PC-3 (cell line): ENCODE results near the gene PARK7. TPM values are rescaled to one million over a fixed set of nuclear protein-coding genes. Genes with fewer than 3 reads are reported as not detected.

Source experiments
- ATAC-seq: fragments of 200-7000 bp; cut with Tn5 transposase; 2 replicates; pipeline ENCODE4 v1.9.1; 2020; ENCODE audit warnings: mild to moderate bottlenecking, moderate library complexity
- BruUV-seq: library from RNA; stranded (reverse); fragments of 400-500 nt; replicated peaks from 2 replicates; lab custom pipeline; 2021; lab: Mats Ljungman, UMichigan
- CTCF ChIA-PET: fragments of 300-600 bp; sonication (Branson Sonifier 250); formaldehyde crosslinking; loops from one replicate; lab custom pipeline; 2022; ENCODE audit warnings: antibody characterized with exemption; lab: Charles Lee
- POLR2A ChIA-PET: fragments of 300-600 bp; sonication (Branson Sonifier 250); formaldehyde crosslinking; loops from one replicate; lab custom pipeline; 2022; ENCODE audit warnings: antibody characterized with exemption; ENCODE audit not compliant: unreplicated experiment; lab: Charles Lee
- DNase-seq: peaks from one replicate; pipeline ENCODE4 v3.0.0-alpha.2; 2015
- H2AFZ ChIP-seq: fragments of 300-600 bp; sonication (generic); 2 replicates; pipeline ENCODE4 v1.6.0; 2016; ENCODE audit warnings: antibody characterized with exemption, low read length
- H3F3A ChIP-seq: fragments of 300-600 bp; sonication (generic); one replicate; pipeline ENCODE4 v1.6.0; 2017; ENCODE audit warnings: antibody characterized with exemption, low read length, control low read depth, mild to moderate bottlenecking; ENCODE audit not compliant: unreplicated experiment
- H3K27ac ChIP-seq: fragments of 300-600 bp; sonication (generic); 2 replicates; pipeline ENCODE4 v1.5.1; 2016; ENCODE audit warnings: mild to moderate bottlenecking, low read length
- H3K27me3 ChIP-seq: fragments of 300-600 bp; sonication (generic); 2 replicates; pipeline ENCODE4 v1.6.1; 2016; ENCODE audit warnings: low read length, mixed read lengths
- H3K36me3 ChIP-seq: fragments of 300-600 bp; sonication (generic); 2 replicates; pipeline ENCODE4 v1.6.1; 2016; ENCODE audit warnings: low read depth, mixed run types, low read length, mixed read lengths
- H3K4me1 ChIP-seq: fragments of 300-600 bp; sonication (generic); 2 replicates; pipeline ENCODE4 v1.5.1; 2016; ENCODE audit warnings: low read length; ENCODE audit not compliant: insufficient read depth
- H3K4me2 ChIP-seq: fragments of 300-600 bp; sonication (generic); 2 replicates; pipeline ENCODE4 v1.6.0; 2016; ENCODE audit warnings: low read length
- H3K4me3 ChIP-seq: fragments of 300-600 bp; sonication (generic); 2 replicates; pipeline ENCODE4 v1.5.1; 2016; ENCODE audit warnings: mild to moderate bottlenecking, low read length, mixed read lengths
- H3K79me2 ChIP-seq: fragments of 300-600 bp; sonication (generic); 2 replicates; pipeline ENCODE4 v1.6.1; 2017; ENCODE audit warnings: low read length, mixed read lengths
- H3K9ac ChIP-seq: fragments of 300-600 bp; sonication (generic); 2 replicates; pipeline ENCODE4 v1.6.0; 2016; ENCODE audit warnings: mild to moderate bottlenecking, low read length
- H3K9me2 ChIP-seq: fragments of 300-600 bp; sonication (generic); replicated peaks from 2 replicates; pipeline ENCODE4 v1.6.1; 2016; ENCODE audit warnings: mixed run types, low read length, mixed read lengths
- H3K9me3 ChIP-seq: fragments of 300-600 bp; sonication (generic); 2 replicates; pipeline ENCODE4 v1.6.1; 2016; ENCODE audit warnings: low read length, mixed read lengths
- H4K20me1 ChIP-seq: fragments of 300-600 bp; sonication (generic); 2 replicates; pipeline ENCODE4 v1.6.1; 2016; ENCODE audit warnings: low read length, mixed read lengths
- CTCF ChIP-seq: fragments of 300-600 bp; sonication (generic); conservative IDR thresholded peaks from 2 replicates; pipeline ENCODE4 v1.5.1; 2017; ENCODE audit warnings: antibody characterized with exemption, low read depth, mild to moderate bottlenecking, low read length
- EZH2 ChIP-seq: fragments of 300-600 bp; sonication (generic); IDR thresholded peaks from one replicate; pipeline ENCODE4 v1.6.1; 2017; ENCODE audit warnings: antibody characterized with exemption, mild to moderate bottlenecking, low read length; ENCODE audit not compliant: unreplicated experiment
- EZH2phosphoT487 ChIP-seq: fragments of 300-600 bp; sonication (generic); IDR thresholded peaks from 2 replicates; pipeline ENCODE4 v1.6.1; 2018; ENCODE audit warnings: mild to moderate bottlenecking, antibody characterized with exemption, low read length, borderline replicate concordance
- intact Hi-C: fragments of 100-400 bp; cut with micrococcal nuclease; formaldehyde crosslinking; loops from 2 replicates; pipeline ENCODE4 v1.9.0; 2023
- total RNA-seq: library from RNA; depleted of rRNA; stranded (reverse); fragments of >200 nt; gene quantifications from 2 replicates; pipeline ENCODE4 v1.2.3, GENCODE V29; 2014

PARK7 gene
- total RNA-seq, 1 experiment from 2014 or later, result 316 TPM

GRCh38 chr1:7970246-7970645, 8.7 kb downstream of the PARK7 start:
- H3K9me2 ChIP-seq, result no peaks in the 10 kb centered on the region
- H3K4me2 ChIP-seq, result no peak overlapping the region
- CTCF ChIA-PET, result no interaction called here
- H4K20me1 ChIP-seq, result peaks cover 6% of the 10 kb centered on the region; the same call in 1 of the 2 replicates
- peaks cover 54% of the 10 kb centered on the region for H3K36me3 ChIP-seq
- H3K9ac ChIP-seq, result no peak overlapping the region
- no peaks in the 10 kb centered on the region for H3K4me1 ChIP-seq
- no peak overlapping the region for H2AFZ ChIP-seq
- no TSS peak for BruUV-seq
- no peaks in the 10 kb centered on the region for H3K9me3 ChIP-seq
- ATAC-seq (no peak), DNase-seq (no peak)
- no peaks in the 10 kb centered on the region for H3K27me3 ChIP-seq
- no peak for TF ChIP-seq CTCF
- TF ChIP-seq EZH2phosphoT487, result no peak
- no peak for TF ChIP-seq EZH2
- H3F3A ChIP-seq, result no peaks in the 10 kb centered on the region
- POLR2A ChIA-PET, result no interaction called here
- H3K4me3 ChIP-seq, result no peak overlapping the region
- H3K79me2 ChIP-seq, result peaks cover 37% of the 10 kb centered on the region
- intact Hi-C loops, result no loop called here
- H3K27ac ChIP-seq, result no peak overlapping the region

GRCh38 chr1:7971024-7971423, 9.5 kb downstream of the PARK7 start:
- no peaks in the 10 kb centered on the region for H3K9me2 ChIP-seq

More at GRCh38 chr1:7971024-7971423, 9.5 kb downstream of the PARK7 start:
- H3K4me1 ChIP-seq, result no peaks in the 10 kb centered on the region
- BruUV-seq, result no TSS peak
- DNase-seq (no peak), ATAC-seq (no peak)
- H2AFZ ChIP-seq, result no peak overlapping the region
- no peaks in the 10 kb centered on the region for H3K27me3 ChIP-seq
- H3K4me2 ChIP-seq, result no peak overlapping the region
- H3K4me3 ChIP-seq, result no peak overlapping the region
- no peaks in the 10 kb centered on the region for H3F3A ChIP-seq
- no peaks in the 10 kb centered on the region for H3K9me3 ChIP-seq
- H4K20me1 ChIP-seq, result peaks cover 6% of the 10 kb centered on the region; the same call in 1 of the 2 replicates
- peaks cover 32% of the 10 kb centered on the region for H3K79me2 ChIP-seq
- no peak overlapping the region for H3K9ac ChIP-seq
- peaks cover 50% of the 10 kb centered on the region for H3K36me3 ChIP-seq
- no peak for TF ChIP-seq EZH2phosphoT487
- TF ChIP-seq EZH2, result no peak
- no peak for TF ChIP-seq CTCF
- no peak overlapping the region for H3K27ac ChIP-seq
- intact Hi-C loops, result no loop called here
- CTCF ChIA-PET, result no interaction called here
- POLR2A ChIA-PET, result no interaction called here
